Left colon (tissue), 2 donors: Measurements from ENCODE around the gene CRTC1. TPM values are rescaled to one million over a fixed set of nuclear protein-coding genes. Genes with fewer than 3 reads are reported as not detected.

Experiments used
- ATAC-seq: fragments of 200-7000 bp; cut with Tn5 transposase; one replicate; pipeline ENCODE4 v1.9.1; 2020; ENCODE audit warnings: mild to moderate bottlenecking, moderate library complexity
- DNase-seq, 2 donors: peaks; one replicate each; pipeline ENCODE4 v3.0.0-alpha.2; 2020
- intact Hi-C, 2 donors: fragments of 100-400 bp; cut with DNase I in 1 of 2; cut with micrococcal nuclease in 1 of 2; formaldehyde crosslinking; loops; one replicate each; pipeline versions ENCODE4 v1.11.2 to v1.14.0; 2022; cut with DNase I, micrococcal nuclease
- total RNA-seq, 2 donors: library from RNA; stranded (reverse); fragmentation: NEBNext Ultra II Directional; extraction: Animal tissue kit (Norgen Biotek cat#: 25700); gene quantifications; one replicate each; pipeline ENCODE4 v1.2.1, GENCODE V29; 2021
- donor health status: DM: no; HTN: no; CAD: no.
- donor health status: DM: yes; HTN: yes; CAD: no.

CRTC1 gene
- total RNA-seq, 2 donors from 2014 or later, result 10.2 TPM

DNA sequence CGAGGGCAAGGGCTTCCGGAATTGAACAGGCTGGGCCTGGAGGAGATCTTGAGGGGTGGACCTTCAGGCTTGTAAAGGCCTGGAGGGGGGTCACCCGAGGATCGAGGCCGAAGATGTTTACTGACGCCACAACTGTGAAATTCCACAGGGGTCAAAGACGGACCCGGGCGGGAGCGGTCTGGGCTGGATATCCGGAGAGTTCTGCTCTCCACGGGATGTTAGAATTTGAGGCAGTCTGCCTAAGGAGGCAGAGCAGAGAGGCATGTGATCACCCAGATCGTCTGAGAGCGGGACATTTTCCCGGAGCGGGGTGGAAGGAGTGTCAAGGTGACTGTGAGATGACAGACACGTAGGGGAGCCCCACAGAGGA, 33.5 kb upstream of the CRTC1 start:
- ATAC-seq (peak; percentile 29), DNase-seq (no peak)
- intact Hi-C loops, result no loop called here

- intact Hi-C loops, result no loop called here
- ATAC-seq, result no peak
- DNase-seq, result peak; percentile 31 to 56
These were observed 32.9 kb upstream of the CRTC1 start for GRCh38 chr19:18650468-18651041.

DNA sequence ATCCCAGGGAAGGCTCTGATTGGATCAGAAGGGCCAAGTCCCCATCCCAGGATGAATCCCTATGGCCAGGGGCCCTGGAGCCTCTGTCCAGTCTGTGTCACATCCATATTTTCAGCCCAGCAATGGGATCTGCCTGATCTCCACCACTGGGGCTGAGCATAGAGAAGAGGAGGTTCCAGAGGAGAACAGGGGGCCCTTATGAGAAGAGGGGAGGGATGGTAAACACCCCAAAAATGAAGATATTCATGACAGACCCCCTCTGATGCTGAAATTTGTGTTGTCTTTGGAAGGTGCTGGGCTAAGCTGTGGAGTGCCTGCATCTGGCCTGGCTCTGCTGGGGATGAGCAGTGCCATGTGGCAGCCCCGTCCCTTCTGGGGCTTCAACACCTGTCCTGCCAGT, 32.2 kb upstream of the CRTC1 start:
- ATAC-seq (no peak), DNase-seq (no peak)
- intact Hi-C loops, result no loop called here

DNA sequence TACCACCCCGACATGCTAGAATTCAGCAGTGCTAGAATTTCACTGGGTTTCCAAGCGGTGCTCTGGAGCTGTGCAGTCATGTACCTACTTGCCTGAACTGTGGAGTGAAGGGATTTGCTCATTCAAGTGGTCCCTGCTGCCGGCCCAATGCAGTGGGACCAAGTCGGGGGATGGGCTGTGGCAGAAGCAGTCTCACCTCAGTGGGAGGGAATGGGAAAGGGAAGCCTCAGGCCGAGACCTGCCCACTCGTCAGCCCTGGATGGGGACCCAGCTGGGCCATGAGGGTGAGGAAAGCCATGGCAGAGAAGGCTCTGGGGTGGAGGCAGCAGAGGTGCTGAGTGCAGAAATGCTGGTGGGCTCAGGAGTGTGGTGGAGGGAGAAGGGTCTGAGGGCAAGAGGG, 31.7 kb upstream of the CRTC1 start:
- intact Hi-C loops, result no loop called here
- ATAC-seq (no peak), DNase-seq (no peak)

DNA sequence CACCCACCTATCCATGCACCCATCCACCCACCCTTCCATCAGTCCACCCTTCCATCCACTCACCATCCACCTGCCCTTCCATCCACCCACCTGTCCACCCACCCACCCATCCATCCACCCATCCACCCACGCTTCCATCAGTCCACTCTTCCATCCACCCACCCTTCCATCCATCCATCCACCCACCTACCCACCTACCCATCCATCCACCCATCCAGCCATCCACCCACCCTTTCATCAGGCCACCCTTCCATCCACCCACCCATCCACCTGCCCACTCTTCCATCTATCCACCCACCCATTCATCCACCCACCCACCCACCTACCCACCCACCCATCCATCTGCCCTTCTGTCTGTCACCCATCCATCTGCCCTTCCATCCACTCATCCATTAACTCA, 29.6 kb upstream of the CRTC1 start:
- DNase-seq (no peak), ATAC-seq (no peak)
- intact Hi-C loops, result no loop called here

GRCh38 chr19:18654469-18654868, 29.0 kb upstream of the CRTC1 start:
- intact Hi-C loops, result no loop called here
- ATAC-seq, result no peak

DNA sequence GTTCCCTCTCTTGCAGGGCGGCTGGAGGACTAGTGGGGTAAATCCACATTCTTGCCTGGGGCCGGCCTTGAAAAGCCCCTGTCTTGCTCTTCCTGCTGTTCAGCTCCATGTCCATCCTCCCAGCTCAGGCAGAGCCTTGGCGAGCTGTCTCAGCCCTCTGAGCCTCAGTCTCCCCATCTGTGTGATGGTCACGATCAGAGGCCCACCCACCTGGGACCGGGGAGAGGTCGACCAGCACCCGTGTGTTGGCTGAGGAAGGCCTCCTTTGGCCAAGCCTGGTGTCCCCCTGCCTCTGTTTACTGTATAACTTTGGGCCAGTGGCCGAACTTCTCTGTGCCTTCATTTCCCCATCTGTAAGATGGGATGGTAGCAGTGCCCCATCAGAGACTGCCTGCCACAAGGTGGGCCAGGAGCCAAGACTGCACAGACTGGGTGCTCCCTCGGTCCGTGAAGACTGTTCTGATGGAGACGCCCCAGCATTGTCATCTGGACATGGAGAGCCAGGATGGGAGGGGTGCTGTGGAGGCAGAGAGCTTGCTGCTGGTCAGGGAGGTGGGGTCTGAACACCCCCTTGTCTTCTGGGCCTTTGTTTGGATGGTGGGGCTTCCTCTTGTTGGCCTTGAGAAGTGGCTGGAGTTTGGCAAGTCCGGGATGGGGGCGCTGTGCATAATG, 28.2 kb upstream of the CRTC1 start:
- DNase-seq, result no peak
- intact Hi-C loops, result no loop called here
- ATAC-seq, result no peak

More at GRCh38 chr19:18654469-18654868, 29.0 kb upstream of the CRTC1 start:
- DNase-seq, result no peak

- no peak for ATAC-seq
- DNase-seq, result no peak
- intact Hi-C loops, result no loop called here
These were observed 27.0 kb upstream of the CRTC1 start for GRCh38 chr19:18656337-18657086.

DNA sequence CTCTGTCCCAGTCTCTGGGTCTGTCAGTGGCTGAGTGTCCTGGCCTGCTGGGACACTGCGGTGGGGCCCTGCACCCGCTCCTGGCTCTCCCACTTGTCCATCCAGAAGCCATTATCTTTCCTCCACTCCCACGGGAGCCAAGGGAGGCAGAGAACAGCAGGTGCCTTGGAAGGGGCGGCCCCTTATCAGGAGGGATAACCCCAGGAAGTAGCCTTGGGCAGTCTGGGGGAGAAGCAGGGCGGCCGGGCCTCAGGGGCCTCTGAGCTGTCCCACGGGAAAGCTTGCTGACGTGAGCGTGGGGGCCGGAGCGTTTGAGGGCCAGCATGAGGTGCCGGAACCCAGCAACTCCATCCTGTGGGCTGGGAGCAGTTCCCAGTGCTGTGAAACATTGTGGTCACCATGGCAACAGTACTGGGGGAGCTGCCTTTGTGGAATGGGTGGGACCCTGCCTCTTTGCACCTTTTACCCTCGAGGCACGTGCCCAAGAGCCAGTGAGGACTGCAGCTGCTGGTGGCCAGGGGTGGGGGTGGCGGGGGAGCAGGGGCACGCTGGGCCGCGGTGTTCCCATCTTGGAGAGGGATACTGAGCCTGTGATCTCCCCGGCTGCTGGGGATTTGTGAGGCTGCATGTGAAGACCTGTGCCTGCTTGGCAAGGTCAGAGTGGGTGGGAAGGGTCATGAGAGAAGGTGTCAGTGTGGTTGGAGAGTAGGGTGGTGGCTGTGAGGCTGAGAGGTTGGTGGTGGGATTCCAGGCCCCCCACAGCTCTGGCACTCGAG, 25.7 kb upstream of the CRTC1 start:
- ATAC-seq (no peak), DNase-seq (no peak)
- intact Hi-C loops, result no loop called here

GRCh38 chr19:18658366-18658855, 25.1 kb upstream of the CRTC1 start:
- ATAC-seq (no peak), DNase-seq (no peak)
- intact Hi-C loops, result no loop called here

GRCh38 chr19:18659281-18660050, 24.0 kb upstream of the CRTC1 start:
- ATAC-seq (no peak), DNase-seq (no peak)
- intact Hi-C loops, result no loop called here

DNA sequence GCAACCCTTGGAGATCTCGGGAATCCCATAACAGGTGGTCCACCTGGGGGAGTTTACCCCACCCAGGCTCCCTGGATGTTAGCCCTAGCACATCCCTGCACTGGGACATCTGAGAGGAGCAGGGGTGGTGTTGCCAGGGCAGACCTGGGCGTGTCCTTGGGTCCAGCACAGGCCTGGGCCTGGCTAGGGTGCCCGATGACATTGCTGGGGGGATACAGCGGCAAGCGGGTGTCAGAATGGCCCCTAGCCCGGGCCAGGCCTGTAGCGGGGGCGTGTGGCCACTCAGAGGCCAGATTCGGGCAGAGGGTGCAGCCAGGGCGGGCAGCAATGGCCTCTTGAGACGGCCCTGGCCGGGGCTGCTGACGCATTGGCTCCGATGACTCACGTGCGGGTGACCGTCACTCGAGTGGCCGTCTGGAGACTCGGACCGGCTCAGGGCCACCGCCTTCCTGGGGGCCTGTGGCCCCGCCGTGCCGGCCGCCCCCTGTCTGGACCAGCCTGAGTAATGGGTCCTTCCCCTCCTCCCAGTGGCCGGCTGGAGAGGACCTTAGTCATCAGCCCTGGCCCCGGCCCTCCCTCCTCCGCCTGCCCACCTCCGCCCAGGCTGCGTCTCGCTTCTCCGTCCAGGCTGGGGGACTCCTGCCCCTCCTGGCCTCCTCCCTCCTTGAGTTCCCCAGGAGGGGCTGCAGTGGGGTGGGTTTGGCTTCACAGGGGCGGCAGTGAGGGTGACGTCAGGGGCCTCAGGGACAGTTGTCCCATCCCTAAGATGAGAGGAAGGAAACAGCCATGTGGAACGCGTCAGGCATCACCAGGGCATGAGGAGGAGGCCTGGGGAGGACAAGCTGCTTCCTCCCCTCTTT, 23.2 kb upstream of the CRTC1 start:
- intact Hi-C loops, result no loop called here
- no peak for DNase-seq
- ATAC-seq, result peak; percentile 29

- ATAC-seq, result no peak
- intact Hi-C loops, result no loop called here
- DNase-seq, result no peak
These were observed 22.4 kb upstream of the CRTC1 start for GRCh38 chr19:18660939-18661670.

DNA sequence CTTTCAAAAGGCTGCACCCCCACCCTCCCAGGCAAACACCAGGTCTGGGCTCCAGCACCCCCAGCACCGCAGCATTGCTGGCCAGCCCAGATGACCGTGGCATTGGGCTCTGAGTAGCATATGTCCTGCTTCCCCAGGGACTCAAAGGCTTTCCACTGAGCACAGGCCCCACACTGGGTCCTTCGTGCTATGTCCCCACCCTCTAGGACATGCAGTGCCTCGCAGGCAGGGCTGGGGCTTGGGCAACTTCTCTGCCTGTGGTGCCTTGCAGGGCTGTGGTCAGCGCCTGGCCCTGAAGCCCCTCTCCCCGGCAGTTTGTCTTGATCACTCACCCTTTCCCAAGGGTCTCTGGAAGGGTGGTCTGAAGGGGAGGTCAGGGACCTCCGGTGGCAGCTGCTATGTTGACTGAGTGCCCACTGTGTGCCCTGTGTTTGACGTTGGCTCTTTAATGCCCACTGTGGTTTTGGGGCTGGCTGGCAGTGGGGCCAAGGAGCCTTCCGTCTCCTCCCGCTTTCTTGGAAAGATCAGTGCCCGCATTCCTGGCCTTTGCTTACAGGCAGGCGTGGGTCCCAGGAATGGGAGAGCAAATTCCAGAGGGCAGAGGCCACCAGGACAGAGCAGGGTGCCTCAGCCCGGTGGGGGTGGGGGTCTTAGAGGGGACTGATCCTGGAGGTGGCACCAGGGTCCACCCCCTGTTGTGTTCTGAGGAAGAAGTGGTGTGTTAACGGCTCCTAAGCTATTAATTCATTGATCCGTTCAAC, 20.3 kb upstream of the CRTC1 start:
- intact Hi-C loops, result no loop called here
- DNase-seq, result no peak
- no peak for ATAC-seq

DNA sequence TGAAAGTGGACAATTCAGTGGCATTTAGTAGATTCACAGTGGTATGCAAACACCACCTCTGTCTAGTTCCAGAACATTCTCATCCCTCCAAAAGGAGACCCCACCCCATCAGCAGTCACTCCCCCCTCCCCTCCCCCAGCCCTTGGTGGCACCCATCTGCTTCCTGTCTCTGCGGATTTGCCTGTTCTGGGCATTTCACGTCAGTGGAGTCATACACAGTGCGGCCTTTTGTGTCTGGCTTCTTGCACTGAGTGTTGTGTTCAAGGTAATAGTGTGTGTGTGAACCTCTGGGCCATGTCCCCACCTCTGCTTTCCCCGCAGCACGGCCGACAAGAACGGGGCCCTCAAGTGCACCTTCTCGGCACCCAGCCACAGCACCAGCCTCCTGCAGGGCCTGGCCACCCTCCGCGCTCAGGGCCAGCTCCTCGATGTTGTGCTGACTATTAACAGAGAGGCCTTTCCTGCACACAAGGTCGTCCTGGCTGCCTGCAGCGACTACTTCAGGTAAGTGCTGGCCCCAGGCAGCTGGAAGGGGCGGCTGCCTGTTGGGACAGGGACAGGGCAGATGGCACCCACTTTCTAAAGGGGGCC, 19.4 kb upstream of the CRTC1 start:
- no peak for DNase-seq
- intact Hi-C loops, result no loop called here
- no peak for ATAC-seq

DNA sequence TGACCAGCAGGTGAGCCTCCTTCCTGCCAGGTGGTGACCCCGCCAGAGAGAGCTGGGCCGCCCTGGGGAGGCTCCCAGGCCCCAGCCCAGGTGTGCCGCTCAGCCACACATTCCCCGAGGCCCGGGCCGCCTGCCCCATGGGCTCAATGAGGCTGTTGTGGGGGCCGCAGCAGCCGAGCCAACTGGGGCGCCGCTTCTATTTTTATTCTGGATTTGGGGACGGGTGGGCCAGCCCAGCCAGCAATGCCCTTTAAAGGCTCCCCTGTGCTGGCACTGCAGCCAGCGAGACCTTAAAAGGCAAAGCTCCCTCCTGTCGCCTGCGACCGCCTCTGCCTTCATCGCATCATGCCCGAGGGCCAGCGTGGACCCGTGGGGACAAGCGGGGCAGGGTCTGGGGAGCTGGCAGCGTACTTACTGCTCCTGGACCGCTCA, 17.7 kb upstream of the CRTC1 start:
- intact Hi-C loops, result no loop called here
- ATAC-seq (no peak), DNase-seq (no peak)
